Small intestine (tissue), 7 donors: ENCODE measurements around the gene NKX6-2. TPM values are rescaled to one million over a fixed set of nuclear protein-coding genes. Genes with fewer than 3 reads are reported as not detected.

ENCODE experiments used
- DNase-seq, 2 donors: peaks; one replicate each; pipeline versions ENCODE4 v3.0.0 to v3.0.0-alpha.2; 2013
- FAIRE-seq: peaks from 2 replicates; lab custom pipeline; 2012; peaks lifted over from hg19 to GRCh38; lab: Jason Lieb, UNC
- H3K27ac ChIP-seq, 3 donors: one replicate each; pipeline ENCODE4 v1.5.1; 2013; ENCODE audit warnings: low read length in 2 of 3, mild to moderate bottlenecking in 2 of 3, control low read depth in 1 of 3, inconsistent platforms in 1 of 3, low read depth in 1 of 3, moderate library complexity in 1 of 3
- H3K27me3 ChIP-seq, 3 donors: one replicate each; pipeline ENCODE4 v1.6.1; 2013; ENCODE audit warnings: low read length in 3 of 3, inconsistent platforms in 1 of 3; ENCODE audit not compliant: control insufficient read depth in 3 of 3, insufficient read depth in 3 of 3
- H3K36me3 ChIP-seq, 3 donors: one replicate each; pipeline ENCODE4 v1.6.1; 2013; ENCODE audit warnings: low read length in 3 of 3, inconsistent platforms in 1 of 3, low read depth in 1 of 3, mild to moderate bottlenecking in 1 of 3, moderate library complexity in 1 of 3; ENCODE audit not compliant: control insufficient read depth in 3 of 3, insufficient read depth in 2 of 3
- H3K4me1 ChIP-seq, 3 donors: one replicate each; pipeline ENCODE4 v1.6.1; 2013; ENCODE audit warnings: low read length in 2 of 3, inconsistent platforms in 1 of 3, low read depth in 1 of 3, mild to moderate bottlenecking in 1 of 3, moderate library complexity in 1 of 3; ENCODE audit not compliant: control insufficient read depth in 3 of 3, insufficient read depth in 2 of 3
- H3K4me3 ChIP-seq, 3 donors: one replicate each; pipeline ENCODE4 v1.5.1; 2013; ENCODE audit warnings: low read length in 3 of 3, control low read depth in 1 of 3, inconsistent platforms in 1 of 3, low read depth in 1 of 3, mild to moderate bottlenecking in 1 of 3, moderate library complexity in 1 of 3
- H3K9me3 ChIP-seq, 2 donors: one replicate each; pipeline ENCODE4 v1.6.1; 2013; ENCODE audit warnings: low read depth in 1 of 2, low read length in 1 of 2; ENCODE audit not compliant: control insufficient read depth in 2 of 2, insufficient read depth in 1 of 2
- WGBS, 3 donors: extraction: QIAGEN DNeasy Blood & Tissue Kit; methylation state at CpG; one replicate each; pipeline ENCODE4 v1.1.7; 2013; 5-methylcytosine and 5-hydroxymethylcytosine counted together
- polyA plus RNA-seq, 4 donors: library from polyadenylated mRNA; stranded (reverse) in 3 of 4; unstranded in 1 of 4; fragments of 200-250 nt in 3 of 4; fragments of 120-200 nt in 1 of 4; gene quantifications; one replicate each; pipeline versions ENCODE4 v1.2.1 to v1.2.3, GENCODE V29; 2013
- donor health status: healthy with polysubstance abuse.
- donor health status: control.
- donor health status: control.
- donor health status: Bipolar disorder and iron deficiency.
- donor health status: healthy.

NKX6-2 gene
- polyA plus RNA-seq, 4 donors: 0.03 to 0.07 TPM; not detected in 2

DNA sequence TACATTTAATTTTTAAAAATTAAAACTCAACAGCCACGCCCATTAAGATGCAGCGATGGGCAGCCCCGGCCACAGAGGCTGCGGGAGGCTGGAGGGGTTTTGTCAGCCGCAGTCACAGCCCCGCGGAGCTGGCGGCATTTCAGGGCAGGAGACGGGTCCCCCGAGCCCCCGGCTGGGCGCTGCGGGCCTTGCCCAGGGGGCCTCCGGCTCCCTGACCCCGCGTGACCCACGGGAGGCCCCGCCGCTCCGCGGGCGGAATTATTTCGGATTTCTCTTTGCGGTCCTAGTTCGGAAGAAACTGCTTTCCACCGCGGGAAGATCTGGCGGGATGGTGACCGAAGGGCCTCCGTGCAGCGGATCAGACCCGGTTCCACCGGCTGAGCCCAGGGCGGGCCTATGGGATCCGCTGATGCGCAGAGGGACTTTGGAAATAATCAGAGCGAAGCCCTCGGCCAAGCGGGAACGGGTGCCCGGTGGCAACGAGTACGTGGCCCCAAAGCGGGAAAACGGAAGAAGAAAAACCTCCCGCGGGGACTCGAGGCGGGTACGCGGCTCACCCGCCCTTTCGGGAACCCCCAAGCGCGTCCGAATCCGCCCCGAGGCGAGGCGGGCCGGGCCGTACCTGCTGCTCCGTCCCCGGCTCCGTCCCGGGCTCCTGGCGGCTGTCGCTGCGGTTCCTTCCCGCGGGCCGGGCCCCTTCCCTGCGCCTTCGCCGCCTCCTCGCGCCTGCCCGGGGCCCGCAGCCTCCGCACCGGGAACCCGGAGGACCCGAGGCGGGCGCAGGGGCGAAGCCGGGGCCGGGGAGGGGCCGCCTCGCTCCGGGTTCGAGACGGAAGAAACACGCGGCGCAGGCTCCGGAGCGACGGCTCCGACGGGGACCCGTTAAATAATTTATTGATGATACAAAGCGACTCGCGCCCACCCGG lies 1.7 kb downstream of the NKX6-2 start:
- DNase-seq (peak in 1 of 2 donors; percentile 21), FAIRE-seq (no peak)
- Histone ChIP-seq H3K4me1 (no peaks in the 10 kb centered on the region), H3K4me3 (no peak overlapping the region), H3K36me3 (peaks cover 5 to 29% (median 12%) of the 10 kb centered on the region in 3 donors), H3K9me3 (peaks cover 0 to 4% of the 10 kb centered on the region in 2 donors), H3K27ac (no peak overlapping the region), H3K27me3 (peaks cover 28 to 43% (median 28%) of the 10 kb centered on the region in 3 donors)
- WGBS, 3 donors: 17 to 28% (median 26%) methylated on average over 76 to 106 of the region's 106 CpGs

DNA sequence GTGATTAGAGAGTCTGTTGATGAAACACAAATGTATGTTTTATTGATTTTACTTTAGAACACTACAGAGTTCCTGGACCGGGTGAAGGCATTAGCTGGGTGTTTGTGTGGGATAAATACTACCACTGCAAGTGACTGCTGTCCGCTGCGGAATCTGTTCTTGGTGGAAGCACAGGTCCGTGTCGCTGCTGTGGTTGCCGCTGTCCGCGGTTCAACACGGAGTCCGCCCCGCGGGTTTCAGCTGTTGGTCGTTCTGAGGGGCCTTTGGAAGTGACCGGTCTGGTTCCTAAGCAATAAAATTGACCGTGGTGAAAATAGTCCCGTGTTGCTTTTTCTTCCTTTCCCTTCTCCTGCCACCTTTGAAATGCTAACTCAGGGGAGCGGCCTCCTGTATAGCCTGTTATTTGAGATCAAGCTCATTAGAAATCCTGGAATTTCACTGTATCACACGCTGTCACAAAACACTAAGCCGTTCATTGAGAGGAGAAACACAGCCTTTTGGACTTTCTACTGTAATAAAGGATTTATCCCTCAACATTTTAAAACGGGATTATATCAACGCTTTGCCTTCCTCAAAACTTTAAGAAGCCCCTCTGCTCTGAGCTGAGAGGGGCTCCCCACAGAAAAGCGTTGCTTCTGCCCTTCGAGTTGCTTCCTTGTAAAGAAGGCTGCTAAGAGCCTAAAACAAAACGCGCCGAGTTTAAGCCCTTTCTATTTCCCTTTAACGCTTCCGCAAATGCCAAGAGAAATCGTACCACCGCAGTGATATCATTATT lies 2.6 kb downstream of the NKX6-2 start:
- Histone ChIP-seq H3K4me1 (no peaks in the 10 kb centered on the region), H3K9me3 (peaks cover 0 to 4% of the 10 kb centered on the region in 2 donors), H3K36me3 (peaks cover 5 to 35% (median 17%) of the 10 kb centered on the region in 3 donors), H3K4me3 (no peak overlapping the region), H3K27ac (no peak overlapping the region), H3K27me3 (peaks cover 20 to 35% (median 26%) of the 10 kb centered on the region in 3 donors)
- no peak for DNase-seq
- FAIRE-seq: no peak
- WGBS, 3 donors: 85 to 88% (median 87%) methylated on average over 30 of the region's 30 CpGs

DNA sequence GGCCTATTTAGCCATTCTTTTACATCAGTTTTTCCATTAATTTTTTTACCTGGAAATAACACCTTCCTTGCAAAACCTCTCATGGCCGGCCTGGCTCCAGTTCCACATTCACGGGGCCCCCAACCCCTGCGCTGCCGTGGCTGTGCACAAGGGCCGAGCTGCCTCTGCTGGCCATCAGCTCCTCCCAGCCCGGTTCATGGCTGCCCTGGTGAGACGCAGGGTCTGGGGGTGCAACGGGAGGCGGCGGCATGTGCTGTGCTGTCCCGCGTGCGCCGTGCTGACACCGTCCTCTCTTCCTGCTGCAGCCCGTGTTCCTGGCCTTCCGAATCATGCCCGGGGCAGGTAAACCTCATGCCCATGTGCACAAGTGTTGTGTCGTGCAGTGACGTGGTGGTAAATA lies 4.4 kb downstream of the NKX6-2 start:
- DNase-seq (no peak), FAIRE-seq (no peak)
- Histone ChIP-seq H3K4me1 (no peaks in the 10 kb centered on the region), H3K27me3 (peaks cover 2 to 21% (median 21%) of the 10 kb centered on the region in 3 donors), H3K4me3 (no peak overlapping the region), H3K36me3 (peaks cover 5 to 46% (median 17%) of the 10 kb centered on the region in 3 donors), H3K9me3 (peaks cover 0 to 4% of the 10 kb centered on the region in 2 donors), H3K27ac (no peak overlapping the region)
- 96 to 99% (median 98%) methylated on average over 20 of the region's 20 CpGs for WGBS, 3 donors

DNA sequence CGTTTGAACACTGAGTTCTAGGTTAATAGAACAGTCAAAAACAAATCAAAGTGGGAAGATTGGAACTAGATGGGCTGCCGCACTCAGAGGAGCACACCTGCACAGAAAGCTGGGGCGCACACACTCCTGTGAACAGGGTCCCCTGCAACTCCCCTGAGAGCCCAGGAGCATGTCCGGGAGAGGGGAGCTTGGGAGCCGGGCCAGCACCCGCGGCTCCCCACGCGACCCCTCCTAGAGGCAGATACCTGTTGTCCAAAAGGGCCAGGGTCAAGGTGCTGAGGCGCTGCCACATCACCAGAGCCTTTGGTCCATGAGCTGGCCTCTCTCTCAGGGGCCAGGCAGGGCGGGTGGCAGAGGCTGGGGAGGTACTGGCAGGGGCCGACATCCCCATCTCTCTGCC lies 5.6 kb downstream of the NKX6-2 start:
- 84 to 94% (median 91%) methylated on average over 12 of the region's 12 CpGs for WGBS, 3 donors
- H3K36me3 ChIP-seq: peaks cover 5 to 46% (median 17%) of the 10 kb centered on the region in 3 donors
- no peak overlapping the region for H3K27ac ChIP-seq
- H3K27me3 ChIP-seq: peaks cover 0 to 19% (median 17%) of the 10 kb centered on the region in 3 donors
- no peaks in the 10 kb centered on the region for H3K4me1 ChIP-seq
- no peak for DNase-seq
- peaks cover 0 to 4% of the 10 kb centered on the region in 2 donors for H3K9me3 ChIP-seq
- H3K4me3 ChIP-seq: no peak overlapping the region
- no peak for FAIRE-seq

DNA sequence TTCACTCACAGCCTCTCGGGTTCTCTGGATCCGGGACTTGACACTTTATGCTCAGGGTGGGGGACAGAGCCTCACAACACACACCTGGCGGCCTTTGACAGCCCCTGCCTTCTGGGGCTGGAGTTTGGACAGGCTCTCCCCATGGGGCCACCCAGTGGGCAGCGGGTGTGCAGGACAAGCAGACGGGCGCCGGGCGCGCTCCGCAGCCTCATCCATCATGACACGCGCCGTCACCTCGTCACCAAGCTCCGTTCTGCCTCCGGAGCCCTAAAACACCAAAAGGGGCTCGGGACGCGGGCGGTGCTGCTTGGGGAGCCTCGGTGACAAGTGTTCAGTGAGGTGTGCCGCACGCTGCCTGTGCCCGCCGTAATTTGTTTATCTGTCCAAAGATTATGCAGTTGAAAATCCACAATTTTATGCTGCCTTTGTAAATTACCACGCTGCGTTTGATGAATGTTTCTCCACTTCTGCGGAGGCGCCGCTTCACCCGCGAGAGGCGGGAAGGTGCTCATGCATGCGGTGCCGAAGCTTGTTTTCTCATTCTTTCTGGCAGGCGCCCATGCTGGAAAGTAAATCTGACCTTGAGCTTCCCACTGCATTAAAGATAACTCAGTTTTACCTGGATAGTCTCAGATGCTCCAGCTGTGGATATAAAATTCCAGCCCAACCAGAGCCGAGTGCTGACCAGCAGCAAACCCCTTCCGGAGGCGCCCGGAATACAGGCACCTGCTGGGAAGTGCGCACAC lies 6.2 kb downstream of the NKX6-2 start:
- Histone ChIP-seq H3K9me3 (peaks cover 0 to 4% of the 10 kb centered on the region in 2 donors), H3K4me3 (no peak overlapping the region), H3K36me3 (peaks cover 5 to 46% (median 17%) of the 10 kb centered on the region in 3 donors), H3K27ac (no peak overlapping the region), H3K4me1 (no peaks in the 10 kb centered on the region), H3K27me3 (peaks cover 0 to 16% (median 15%) of the 10 kb centered on the region in 3 donors)
- 95 to 96% (median 95%) methylated on average over 39 to 41 of the region's 41 CpGs for WGBS, 3 donors
- FAIRE-seq: no peak
- no peak for DNase-seq

DNA sequence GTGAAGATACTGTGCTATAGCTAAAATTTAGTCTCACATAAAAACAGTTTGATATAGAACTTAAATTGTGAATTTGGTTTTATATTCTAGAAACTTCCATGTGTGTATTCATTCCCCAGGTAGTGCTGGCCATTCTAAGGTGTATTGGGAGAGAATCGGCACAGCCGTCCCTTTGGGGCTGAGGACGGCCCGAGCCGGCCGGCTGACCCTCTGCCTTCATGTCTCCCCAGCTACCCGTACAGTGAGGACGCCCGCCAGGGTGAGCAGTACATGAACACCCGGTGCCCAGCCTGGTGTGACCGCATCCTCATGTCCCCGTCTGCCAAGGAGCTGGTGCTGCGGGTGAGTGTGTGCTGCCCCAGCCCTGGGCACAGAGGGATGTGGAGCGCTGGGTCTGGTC lies 8.5 kb downstream of the NKX6-2 start:
- DNase-seq: no peak
- Histone ChIP-seq H3K27ac (no peak overlapping the region), H3K4me3 (no peak overlapping the region), H3K27me3 (no peaks in the 10 kb centered on the region), H3K36me3 (peaks cover 2 to 50% (median 15%) of the 10 kb centered on the region in 3 donors), H3K4me1 (no peaks in the 10 kb centered on the region), H3K9me3 (no peaks in the 10 kb centered on the region)
- WGBS, 3 donors: 92 to 97% (median 97%) methylated on average over 14 of the region's 14 CpGs
- FAIRE-seq: no peak

DNA sequence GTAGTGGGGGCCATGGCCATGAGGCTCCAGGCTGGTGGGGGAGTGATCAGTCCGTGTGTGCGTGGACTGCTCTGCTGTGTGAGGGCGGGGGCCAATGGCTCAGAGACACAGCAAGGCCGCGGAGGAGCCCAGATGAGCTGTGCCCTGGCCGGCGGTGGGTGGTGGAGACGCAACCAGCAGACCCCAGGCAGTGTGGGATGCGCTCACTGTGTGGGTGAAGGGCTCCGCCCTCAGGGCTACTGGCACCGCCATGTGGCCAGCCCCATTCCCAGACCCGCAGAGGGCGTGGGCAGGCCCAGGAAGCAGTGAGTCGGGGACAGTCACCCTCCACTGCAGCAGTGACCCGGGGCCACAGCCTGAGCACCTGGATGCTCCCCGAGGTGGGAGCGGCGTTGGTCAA lies 9.1 kb downstream of the NKX6-2 start:
- H3K27me3 ChIP-seq: no peaks in the 10 kb centered on the region
- no peak overlapping the region for H3K4me3 ChIP-seq
- peaks cover 0 to 44% (median 15%) of the 10 kb centered on the region in 3 donors for H3K36me3 ChIP-seq
- no peak overlapping the region for H3K27ac ChIP-seq
- no peak for FAIRE-seq
- no peak for DNase-seq
- H3K4me1 ChIP-seq: no peaks in the 10 kb centered on the region
- 88 to 97% (median 92%) methylated on average over 17 to 18 of the region's 18 CpGs for WGBS, 3 donors
- H3K9me3 ChIP-seq: no peaks in the 10 kb centered on the region
